Lung (tissue), 12 donors: ENCODE measurements around the gene FBXW9. TPM values are rescaled to one million over a fixed set of nuclear protein-coding genes. Genes with fewer than 3 reads are reported as not detected.

Source experiments
- ATAC-seq: fragments of 200-7000 bp; cut with Tn5 transposase; one replicate; pipeline ENCODE4 v1.9.1; 2020; ENCODE audit warnings: moderate number of reproducible peaks; ENCODE audit not compliant: insufficient read depth, low FRiP score
- DNase-seq, 3 donors: peaks; one replicate each; pipeline ENCODE4 v3.0.0-alpha.2; 2013 to 2017
- H3K27ac ChIP-seq, 2 donors: one replicate each; pipeline ENCODE4 v1.5.1; 2013; ENCODE audit warnings: mild to moderate bottlenecking in 2 of 2, moderate library complexity in 2 of 2, control low read depth in 1 of 2, inconsistent platforms in 1 of 2, low read depth in 1 of 2, low read length in 1 of 2
- H3K27me3 ChIP-seq, 3 donors: one replicate each; pipeline ENCODE4 v1.5.1; 2013; ENCODE audit warnings: low read length in 2 of 3; ENCODE audit not compliant: control insufficient read depth in 3 of 3, insufficient read depth in 3 of 3
- H3K36me3 ChIP-seq, 4 donors: one replicate each; pipeline ENCODE4 v1.5.1; 2013; ENCODE audit warnings: low read length in 4 of 4, mild to moderate bottlenecking in 1 of 4, moderate library complexity in 1 of 4; ENCODE audit not compliant: control insufficient read depth in 4 of 4, insufficient read depth in 4 of 4
- H3K4me1 ChIP-seq, 5 donors: one replicate each; pipeline ENCODE4 v1.5.1; 2013; ENCODE audit warnings: low read length in 5 of 5, mild to moderate bottlenecking in 2 of 5, moderate library complexity in 1 of 5; ENCODE audit not compliant: control insufficient read depth in 5 of 5, insufficient read depth in 5 of 5
- H3K4me3 ChIP-seq: one replicate; pipeline ENCODE4 v1.5.1; 2013; ENCODE audit warnings: mild to moderate bottlenecking, control low read depth, moderate library complexity
- H3K9ac ChIP-seq, 2 donors: one replicate each; pipeline ENCODE4 v1.5.1; 2013; ENCODE audit warnings: low read length in 2 of 2, control low read depth in 1 of 2; ENCODE audit not compliant: insufficient read depth in 1 of 2
- H3K9me3 ChIP-seq, 4 donors: one replicate each; pipeline ENCODE4 v1.5.1; 2013; ENCODE audit warnings: low read length in 3 of 4, mild to moderate bottlenecking in 1 of 4, moderate library complexity in 1 of 4; ENCODE audit not compliant: control insufficient read depth in 4 of 4, insufficient read depth in 3 of 4
- WGBS, 2 donors: extraction: QIAGEN DNeasy Blood & Tissue Kit; methylation state at CpG; one replicate each; pipeline ENCODE4 v1.1.7; 2013; 5-methylcytosine and 5-hydroxymethylcytosine counted together
- polyA plus RNA-seq, 2 donors: library from polyadenylated mRNA; stranded (reverse); fragments of 200-250 nt; gene quantifications; one replicate each; pipeline ENCODE4 v1.2.1, GENCODE V29; 2013
- total RNA-seq, 2 donors: library from RNA; depleted of rRNA in 1 of 2; stranded (reverse); fragments of >200 nt in 1 of 2; gene quantifications; one replicate each; pipeline ENCODE4 v1.2.1, GENCODE V29; 2014 to 2021
- TF ChIP-seq, protein P1 (sequence below): IDR thresholded peaks from 2 replicates; pipeline ENCODE4 v1.5.1; 2012; ENCODE audit warnings: mild to moderate bottlenecking; ENCODE audit errors: control extremely low read depth, extremely low read depth
- donor health status: control.
- donor health status: control.
- donor health status: Bipolar disorder and iron deficiency.
- donor health status: healthy.
- donor health status: DM: yes; HTN: yes; CAD: no.

Gene FBXW9
- total and polyA plus RNA-seq, 4 donors: 6.8 to 17.1 (median 11.8) TPM

DNA sequence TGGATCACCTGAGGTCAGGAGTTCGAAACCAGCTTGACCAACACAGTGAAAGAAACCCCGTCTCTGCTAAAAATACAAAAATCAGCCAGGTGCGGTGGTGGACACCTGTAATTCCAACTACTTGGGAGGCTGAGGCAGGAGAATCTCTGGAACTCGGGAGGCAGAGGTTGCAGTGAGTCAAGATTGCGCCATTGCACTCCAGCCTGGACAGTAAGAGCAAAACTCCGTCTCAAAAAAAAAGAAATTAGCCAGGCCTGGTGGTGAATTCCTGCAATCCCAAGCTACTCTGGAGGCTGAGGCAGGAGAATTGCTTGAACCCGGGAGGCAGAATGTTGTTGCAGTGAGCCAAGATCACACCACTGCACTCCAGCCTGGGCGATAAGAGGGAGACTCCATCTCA is 12.2 kb upstream of the FBXW9 start:
- ATAC-seq: no peak
- Histone ChIP-seq H3K36me3 (peaks cover 20 to 61% (median 43%) of the 10 kb centered on the region in 4 donors), H3K4me1 (no peaks in the 10 kb centered on the region), H3K9ac (no peak overlapping the region), H3K9me3 (no peaks in the 10 kb centered on the region), H3K4me3 (no peak overlapping the region), H3K27ac (no peak overlapping the region), H3K27me3 (no peaks in the 10 kb centered on the region)
- DNase-seq: no peak
- WGBS, 2 donors: 94 to 97% methylated on average over 8 of the region's 8 CpGs
- TF ChIP-seq, protein P1, sequence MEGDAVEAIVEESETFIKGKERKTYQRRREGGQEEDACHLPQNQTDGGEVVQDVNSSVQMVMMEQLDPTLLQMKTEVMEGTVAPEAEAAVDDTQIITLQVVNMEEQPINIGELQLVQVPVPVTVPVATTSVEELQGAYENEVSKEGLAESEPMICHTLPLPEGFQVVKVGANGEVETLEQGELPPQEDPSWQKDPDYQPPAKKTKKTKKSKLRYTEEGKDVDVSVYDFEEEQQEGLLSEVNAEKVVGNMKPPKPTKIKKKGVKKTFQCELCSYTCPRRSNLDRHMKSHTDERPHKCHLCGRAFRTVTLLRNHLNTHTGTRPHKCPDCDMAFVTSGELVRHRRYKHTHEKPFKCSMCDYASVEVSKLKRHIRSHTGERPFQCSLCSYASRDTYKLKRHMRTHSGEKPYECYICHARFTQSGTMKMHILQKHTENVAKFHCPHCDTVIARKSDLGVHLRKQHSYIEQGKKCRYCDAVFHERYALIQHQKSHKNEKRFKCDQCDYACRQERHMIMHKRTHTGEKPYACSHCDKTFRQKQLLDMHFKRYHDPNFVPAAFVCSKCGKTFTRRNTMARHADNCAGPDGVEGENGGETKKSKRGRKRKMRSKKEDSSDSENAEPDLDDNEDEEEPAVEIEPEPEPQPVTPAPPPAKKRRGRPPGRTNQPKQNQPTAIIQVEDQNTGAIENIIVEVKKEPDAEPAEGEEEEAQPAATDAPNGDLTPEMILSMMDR: no peak

DNA sequence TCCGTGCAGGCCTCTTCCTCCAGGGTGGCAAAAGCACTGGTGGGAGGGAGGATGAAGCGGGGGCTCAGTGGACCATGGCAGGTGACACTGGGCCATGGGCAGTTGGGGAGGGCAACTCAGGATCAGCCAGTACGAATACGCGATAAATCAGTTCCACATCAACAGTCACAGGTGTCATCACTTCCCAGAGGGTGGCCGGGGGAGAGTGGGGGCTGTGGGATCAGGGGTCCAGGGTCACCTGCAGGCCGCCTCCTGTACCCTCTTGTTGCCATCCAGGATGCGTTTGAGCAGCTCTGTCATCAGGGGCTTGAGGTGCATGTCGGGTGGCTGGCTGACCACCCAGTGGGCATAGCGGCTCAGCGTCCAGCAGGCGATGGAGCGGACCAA is 9.9 kb upstream of the FBXW9 start:
- TF ChIP-seq, protein P1: no peak
- Histone ChIP-seq H3K9ac (no peak overlapping the region), H3K36me3 (peaks cover 23 to 64% (median 44%) of the 10 kb centered on the region in 4 donors), H3K4me1 (no peaks in the 10 kb centered on the region), H3K27me3 (no peaks in the 10 kb centered on the region), H3K4me3 (no peak overlapping the region), H3K9me3 (no peaks in the 10 kb centered on the region), H3K27ac (no peak overlapping the region)
- DNase-seq: no peak
- no peak for ATAC-seq
- WGBS, 2 donors: 95 to 97% methylated on average over 13 of the region's 13 CpGs

DNA sequence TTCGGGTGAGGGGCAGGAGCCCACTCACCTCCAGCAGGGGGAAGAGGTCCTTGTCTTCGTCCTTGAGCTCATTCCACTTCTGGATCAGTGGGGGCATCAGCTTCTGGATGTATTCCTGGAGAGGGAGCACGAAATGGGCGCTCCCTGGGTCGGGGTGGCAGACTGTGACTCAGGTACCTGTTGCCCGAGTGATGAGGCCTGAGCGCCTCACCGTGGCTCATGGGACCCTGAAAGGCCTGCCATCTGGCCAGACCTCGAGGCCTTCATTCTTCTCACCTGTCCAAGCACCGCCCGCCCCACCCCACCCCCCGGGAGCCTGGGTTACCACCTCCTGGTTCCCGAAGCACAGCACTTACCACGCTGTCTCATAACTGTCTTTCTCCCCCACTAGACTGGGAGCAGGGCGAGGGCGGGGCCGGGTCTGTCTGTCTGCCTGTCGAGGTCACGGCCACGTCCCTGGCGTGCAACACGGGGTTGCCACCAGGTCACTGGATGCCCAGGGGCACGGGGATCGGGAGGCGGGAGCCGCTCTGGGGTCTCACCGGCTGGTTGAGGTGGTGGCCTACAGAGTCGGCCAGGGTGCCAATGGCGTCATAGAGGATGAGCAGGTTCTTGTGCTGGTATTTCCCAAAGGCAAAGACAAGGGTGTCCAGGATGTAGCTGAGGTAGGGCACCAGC is 9.4 kb upstream of the FBXW9 start:
- WGBS, 2 donors: 94 to 96% methylated on average over 28 to 29 of the region's 29 CpGs
- H3K4me1 ChIP-seq: no peaks in the 10 kb centered on the region
- H3K9ac ChIP-seq: no peak overlapping the region
- ATAC-seq (no peak), DNase-seq (no peak)
- TF ChIP-seq, protein P1: no peak
- H3K9me3 ChIP-seq: no peaks in the 10 kb centered on the region
- no peak overlapping the region for H3K27ac ChIP-seq
- no peaks in the 10 kb centered on the region for H3K27me3 ChIP-seq
- peaks cover 23 to 66% (median 44%) of the 10 kb centered on the region in 4 donors for H3K36me3 ChIP-seq
- H3K4me3 ChIP-seq: no peak overlapping the region

DNA sequence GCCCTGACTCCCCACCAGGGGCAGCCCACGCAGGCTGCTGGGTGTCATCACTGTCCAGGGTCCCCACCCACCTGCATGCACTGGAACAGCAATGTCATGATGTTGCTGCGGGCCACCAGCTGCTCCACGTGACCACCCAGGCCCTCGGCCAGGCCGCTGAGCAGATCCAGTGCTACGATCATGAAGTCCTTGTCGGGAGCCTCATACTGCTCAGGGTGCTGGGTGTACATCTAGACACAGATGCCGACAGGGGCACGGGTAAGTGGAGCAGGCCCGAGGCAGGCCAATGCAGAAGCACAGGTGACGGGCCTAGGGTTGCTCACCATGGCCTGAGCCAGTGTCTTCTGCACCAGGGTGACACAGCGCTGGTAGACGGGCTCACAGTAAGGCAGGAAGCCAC is 8.7 kb upstream of the FBXW9 start:
- no peak overlapping the region for H3K4me3 ChIP-seq
- DNase-seq (no peak), ATAC-seq (no peak)
- no peaks in the 10 kb centered on the region for H3K9me3 ChIP-seq
- peaks cover 24 to 65% (median 38%) of the 10 kb centered on the region in 4 donors for H3K36me3 ChIP-seq
- H3K27me3 ChIP-seq: no peaks in the 10 kb centered on the region
- WGBS, 2 donors: 94 to 95% methylated on average over 13 of the region's 13 CpGs
- TF ChIP-seq, protein P1: no peak
- H3K9ac ChIP-seq: no peak overlapping the region
- no peak overlapping the region for H3K27ac ChIP-seq
- no peaks in the 10 kb centered on the region for H3K4me1 ChIP-seq
